Right renal pelvis (tissue), 4 donors: ENCODE data around the gene SLC24A3. TPM values are rescaled to one million over a fixed set of nuclear protein-coding genes. Genes with fewer than 3 reads are reported as not detected.

Experiments
- DNase-seq, 4 donors: peaks; one replicate each; pipeline ENCODE4 v3.0.0-alpha.2; 2013; ENCODE audit warnings: low read depth in 4 of 4, low spot score in 3 of 4, missing footprints in 1 of 4
- polyA plus RNA-seq, 4 donors: library from polyadenylated mRNA; unstranded; fragments of 120-200 nt; gene quantifications; one replicate each; pipeline ENCODE4 v1.2.1, GENCODE V29; 2013; ENCODE audit not compliant: insufficient read length in 4 of 4

SLC24A3 gene
- polyA plus RNA-seq, 4 donors, result 4.5 to 5.9 (median 4.6) TPM

DNA sequence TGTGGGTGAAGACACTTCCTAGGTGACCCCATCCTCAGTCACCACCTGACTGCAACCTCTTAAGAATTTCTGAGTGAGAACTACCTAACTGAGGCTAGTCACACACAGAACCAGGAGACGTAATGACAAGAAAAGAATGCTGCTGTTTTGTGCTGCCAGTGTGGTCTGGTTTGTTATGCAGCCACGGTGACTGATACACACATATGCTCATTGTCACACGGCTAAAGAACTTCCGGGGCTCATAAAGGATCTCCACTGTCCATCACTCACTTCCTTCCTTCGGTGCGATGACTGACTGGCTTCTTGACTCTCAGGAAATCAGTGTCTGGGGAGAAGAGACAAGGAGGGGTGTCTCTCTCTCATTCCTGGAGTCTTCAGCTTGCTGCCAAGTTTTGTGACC lies 88.0 kb downstream of the SLC24A3 start:
- DNase-seq, result no peak

DNA sequence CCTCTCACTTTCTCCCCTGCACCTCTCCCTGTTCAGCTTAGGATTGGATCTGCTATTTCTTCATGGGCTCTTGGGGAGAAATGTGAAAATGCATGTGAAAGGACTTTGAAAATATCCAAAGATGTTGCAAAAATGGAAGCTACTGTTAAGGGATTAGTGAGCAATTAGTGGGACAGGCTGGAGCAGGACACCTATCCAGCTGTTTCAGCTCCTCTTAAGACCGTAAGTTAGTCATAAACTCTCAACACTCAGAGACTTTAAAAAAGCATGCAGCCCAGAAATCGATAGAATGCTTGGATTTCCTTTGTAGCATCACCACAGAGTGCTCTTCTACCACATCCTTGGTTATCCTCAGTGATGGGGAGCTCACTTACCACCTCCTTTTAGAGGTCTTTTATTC lies 88.7 kb downstream of the SLC24A3 start:
- DNase-seq, result no peak

DNA sequence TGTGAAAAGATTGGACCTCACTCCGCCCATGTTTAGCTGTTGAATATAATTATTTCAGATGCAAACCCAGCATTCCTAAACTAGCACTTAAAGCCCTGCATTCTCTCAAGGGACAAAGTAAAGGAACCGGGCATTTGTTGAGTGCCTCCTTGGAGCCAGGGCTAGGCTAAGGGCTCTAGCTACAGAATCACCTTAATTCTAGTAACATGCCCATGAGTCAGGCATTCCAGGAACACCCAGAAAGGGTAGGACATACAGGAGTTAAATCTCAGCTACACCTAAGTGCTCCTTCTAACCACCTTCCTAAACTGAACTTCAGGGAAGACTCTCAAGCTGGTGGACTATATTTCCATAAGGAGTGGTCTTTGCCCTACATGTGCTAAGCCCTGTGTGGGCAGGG lies 89.4 kb downstream of the SLC24A3 start:
- DNase-seq, result no peak

GRCh38 chr20:19302714-19303113 lies 90.3 kb downstream of the SLC24A3 start:
- no peak for DNase-seq

- no peak for DNase-seq
Observed at GRCh38 chr20:19304389-19304788, 91.9 kb downstream of the SLC24A3 start.

DNA sequence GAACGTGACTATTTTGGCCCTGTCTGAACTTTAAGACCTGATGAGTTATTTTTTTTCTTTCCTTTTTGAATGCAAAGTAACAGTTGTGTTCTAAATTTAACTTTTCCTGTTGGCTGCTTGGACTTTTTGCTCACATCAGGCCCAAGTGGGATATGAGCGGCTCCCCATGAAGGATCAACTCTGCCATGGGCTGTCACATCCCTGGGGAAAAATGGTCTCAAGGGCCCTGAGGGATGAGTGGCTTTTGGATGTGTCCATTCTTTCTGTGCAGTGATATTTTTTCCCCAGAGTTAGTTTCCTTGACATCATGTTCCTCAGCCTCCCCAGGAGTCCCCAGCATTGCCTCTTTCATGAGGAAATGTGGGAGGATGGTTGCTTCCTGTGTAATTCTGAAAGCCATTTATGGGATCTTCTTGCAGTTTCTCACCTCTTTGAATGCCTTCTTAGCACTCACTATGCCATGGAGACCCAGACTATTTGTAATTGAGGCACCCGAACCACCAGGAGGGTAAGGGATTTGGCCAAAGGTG lies 92.5 kb downstream of the SLC24A3 start:
- no peak for DNase-seq

DNA sequence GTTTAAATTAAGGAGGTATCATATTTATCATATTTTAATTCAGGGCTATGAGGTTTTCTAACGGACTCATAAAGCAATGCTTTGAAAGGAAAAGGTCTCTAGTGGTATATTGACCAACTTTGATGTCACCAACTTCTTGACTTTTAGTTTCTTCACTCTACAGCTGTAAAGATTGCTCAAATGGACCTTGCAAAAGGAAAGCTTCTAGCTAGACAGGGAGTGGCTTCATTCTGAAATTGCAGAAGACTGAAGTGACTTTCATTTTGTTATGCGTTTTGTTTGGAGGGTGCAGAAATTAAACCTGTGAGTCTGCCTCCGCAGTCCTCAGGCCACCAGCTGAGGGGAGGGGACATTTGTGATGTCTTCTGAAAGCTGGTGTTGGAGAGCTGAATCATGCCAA lies 95.7 kb downstream of the SLC24A3 start:
- DNase-seq, result no peak

DNA sequence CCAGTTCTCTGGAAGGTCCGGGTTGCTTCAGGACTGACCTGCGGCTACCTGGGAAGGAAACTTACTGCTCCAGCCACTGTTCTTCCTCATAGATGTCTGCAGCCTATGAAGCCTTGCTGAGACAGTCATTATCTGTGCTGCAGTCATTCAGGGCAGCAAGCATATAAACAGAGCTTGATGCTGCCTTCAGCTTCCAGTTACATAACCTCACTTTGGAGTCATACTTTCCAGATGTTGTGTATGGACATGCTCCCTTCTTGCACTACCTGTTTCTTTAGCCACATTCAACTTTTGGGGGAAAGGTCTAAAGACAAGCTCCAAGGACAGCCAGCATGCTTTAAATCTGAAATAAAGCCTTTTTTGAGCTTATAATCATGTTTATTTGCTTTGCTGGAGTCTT lies 98.1 kb downstream of the SLC24A3 start:
- no peak for DNase-seq

DNA sequence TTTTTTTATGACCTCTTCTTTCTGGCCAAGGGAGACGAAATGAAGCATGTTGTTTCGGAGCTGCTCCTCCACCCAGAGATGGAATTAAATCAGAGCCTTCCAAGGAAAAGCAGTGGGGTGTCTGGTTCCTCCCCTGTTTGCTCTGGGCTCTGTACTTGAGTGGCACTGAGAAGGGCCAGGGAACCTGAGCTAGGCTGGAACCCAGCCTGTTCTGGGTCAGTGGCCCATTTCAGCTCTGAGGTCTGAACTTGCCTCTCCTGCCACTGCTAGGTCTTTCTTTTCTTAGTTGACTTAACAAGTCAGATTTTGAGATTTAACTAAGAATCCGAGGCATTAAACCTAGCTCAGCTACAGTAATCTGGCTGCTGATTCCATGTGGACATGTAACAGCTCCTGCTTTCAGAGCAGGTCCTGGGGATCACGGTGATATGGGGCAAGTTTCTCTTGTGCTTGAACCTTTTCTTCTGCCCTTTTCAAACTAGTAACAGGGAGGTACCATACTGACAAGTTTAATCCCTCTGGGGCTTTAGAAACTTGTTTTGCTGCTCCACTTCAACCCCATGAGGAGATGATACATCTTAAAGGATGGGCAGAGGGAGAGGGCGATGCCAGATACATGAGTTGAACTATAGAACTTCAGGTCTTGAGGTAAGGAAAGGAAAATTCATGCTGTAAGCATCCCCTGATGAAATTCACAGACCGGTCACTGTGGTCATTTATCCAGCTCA lies 101.1 kb downstream of the SLC24A3 start:
- DNase-seq, result no peak

DNA sequence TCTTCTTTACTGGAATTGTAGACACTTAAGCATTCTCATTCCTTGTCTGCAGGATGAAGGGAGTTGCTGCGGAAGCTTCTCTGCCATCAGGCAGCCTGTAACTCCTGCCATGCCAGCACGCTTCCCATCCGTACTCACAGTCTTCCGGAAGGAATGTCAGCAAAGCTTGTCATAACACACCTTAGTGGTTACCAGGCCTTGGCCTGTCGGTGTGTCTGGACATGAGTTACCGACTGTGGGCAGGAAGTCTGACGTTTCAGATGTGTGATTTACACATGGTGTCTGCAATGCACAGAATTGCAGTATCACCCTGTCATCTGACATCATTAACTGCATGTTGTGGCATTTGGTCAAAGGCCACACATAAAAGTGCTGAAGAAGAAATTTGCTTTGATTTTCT lies 102.2 kb downstream of the SLC24A3 start:
- no peak for DNase-seq

- no peak for DNase-seq
Observed at GRCh38 chr20:19317237-19318069, 105.0 kb downstream of the SLC24A3 start.

DNA sequence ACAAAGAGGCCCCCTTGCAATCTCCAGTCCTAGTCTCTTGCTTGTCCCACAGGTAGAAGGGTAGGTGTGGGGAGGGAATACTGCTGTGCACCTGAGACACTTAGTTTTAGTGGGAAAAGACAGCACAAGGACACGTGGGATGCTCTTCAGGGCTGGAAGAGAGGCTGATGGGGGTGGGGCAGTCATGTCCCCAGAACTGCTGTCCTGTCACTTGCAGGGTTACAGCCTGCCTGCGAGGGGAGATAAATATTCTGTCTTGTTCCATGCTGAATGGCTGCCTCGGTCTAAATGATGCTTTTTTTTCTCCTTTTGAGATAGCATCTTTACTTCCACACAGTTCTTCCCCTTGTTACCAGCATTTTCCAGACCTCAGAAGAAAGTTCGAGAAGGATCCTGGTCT lies 106.2 kb downstream of the SLC24A3 start:
- no peak for DNase-seq

GRCh38 chr20:19320005-19320404 lies 107.6 kb downstream of the SLC24A3 start:
- no peak for DNase-seq

DNA sequence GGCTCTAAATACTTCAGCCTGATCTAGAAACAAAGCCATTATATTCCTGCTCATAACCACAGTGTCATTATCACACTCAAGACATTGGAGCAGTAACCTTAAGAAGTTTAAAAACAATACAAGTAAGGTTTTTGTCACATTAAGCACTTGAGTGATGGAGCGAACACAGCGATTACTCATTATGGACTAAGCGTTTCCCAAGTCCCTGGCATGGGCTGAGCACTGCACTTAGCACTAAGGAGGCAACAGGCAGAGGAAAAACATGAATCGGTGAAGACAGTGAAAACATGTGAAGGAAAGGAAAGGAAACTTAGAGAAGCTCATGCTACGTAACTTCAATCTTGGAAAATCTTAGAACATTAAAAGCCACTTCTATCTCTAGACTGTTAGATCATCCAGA lies 108.7 kb downstream of the SLC24A3 start:
- DNase-seq, result no peak

GRCh38 chr20:19322061-19322985 lies 109.9 kb downstream of the SLC24A3 start:
- no peak for DNase-seq

DNA sequence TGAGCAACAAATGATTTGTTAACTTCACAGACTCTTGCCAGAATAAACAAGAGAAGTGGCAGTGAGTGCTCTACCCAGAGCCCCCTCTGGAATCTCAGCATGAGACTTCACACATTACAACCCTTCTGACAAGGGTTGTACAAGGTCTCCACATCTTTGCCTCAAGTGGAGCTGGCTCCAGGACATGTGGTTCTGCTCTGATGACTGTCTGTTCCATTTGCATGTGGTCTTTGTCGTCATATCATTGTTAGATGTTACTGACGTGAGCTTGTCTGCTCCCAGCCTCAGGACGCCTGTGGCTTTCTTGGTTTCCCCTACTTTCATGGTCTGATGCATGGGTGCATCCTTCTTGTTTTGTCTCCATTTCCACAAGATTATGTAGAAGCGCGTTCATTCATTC lies 115.0 kb downstream of the SLC24A3 start:
- DNase-seq, result no peak

- no peak for DNase-seq
Observed at GRCh38 chr20:19328676-19329075, 116.2 kb downstream of the SLC24A3 start.

GRCh38 chr20:19330038-19330437 lies 117.6 kb downstream of the SLC24A3 start:
- no peak for DNase-seq

DNA sequence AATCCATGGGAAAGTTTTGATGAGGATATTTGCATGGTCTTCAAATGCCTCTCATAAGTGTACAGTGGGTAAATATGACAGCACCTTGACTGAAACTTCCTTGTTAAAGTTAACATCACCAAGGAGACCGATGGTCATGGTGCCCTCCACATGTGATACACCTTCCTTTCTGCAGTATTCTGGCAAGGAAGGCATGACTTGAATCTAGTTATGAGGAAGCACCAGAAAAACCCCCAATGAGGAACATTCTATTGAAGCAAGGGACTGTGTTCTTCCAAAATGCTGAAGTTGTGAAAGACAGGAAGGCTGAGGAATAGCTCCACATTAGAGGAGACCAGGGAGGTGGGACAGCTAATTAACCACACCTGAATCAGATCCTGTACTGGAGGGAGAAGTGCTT lies 118.3 kb downstream of the SLC24A3 start:
- no peak for DNase-seq

DNA sequence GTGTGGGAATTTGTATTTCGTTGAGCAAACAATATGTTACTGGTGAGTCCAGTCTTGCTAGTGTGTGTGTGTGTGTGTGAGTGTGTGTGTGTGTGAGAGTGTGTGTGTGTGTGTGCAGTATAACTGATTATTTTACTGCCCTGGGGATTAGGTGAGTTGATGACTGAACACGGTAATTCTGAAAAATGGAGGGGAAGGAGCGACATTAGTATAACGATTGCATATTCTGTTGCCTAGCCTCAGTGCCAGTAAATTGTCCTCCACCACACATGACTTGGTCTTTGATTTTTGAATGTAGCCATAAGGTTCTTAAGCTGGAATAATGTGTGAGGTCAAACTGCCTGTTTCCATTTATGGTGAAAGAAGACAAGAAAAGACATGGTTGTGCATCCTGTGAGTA lies 121.1 kb downstream of the SLC24A3 start:
- no peak for DNase-seq

GRCh38 chr20:19335341-19335740 lies 122.9 kb downstream of the SLC24A3 start:
- DNase-seq, result no peak
